ENCODE measurements around the gene IFI30. TPM values are rescaled to one million over a fixed set of nuclear protein-coding genes. Genes with fewer than 3 reads are reported as not detected.
A peak's percentile ranks its signal among the peaks of the same experiment; 100 is the strongest.

Gene IFI30
- total RNA-seq, 1 experiment from 2014 or later = 22.4 TPM

- Mint-ChIP-seq H3K9me3 (ENCODE audit: low read depth, unreplicated experiment) (no peaks in the 10 kb centered on the region), H3K4me3 (ENCODE audit: low read depth, unreplicated experiment) (no peak overlapping the region), H3K4me1 (ENCODE audit: low read depth, unreplicated experiment) (no peaks in the 10 kb centered on the region), H3K27me3 (ENCODE audit: unreplicated experiment) (peaks cover 24% of the 10 kb centered on the region), H3K36me3 (ENCODE audit: insufficient read depth, unreplicated experiment) (peaks cover 2% of the 10 kb centered on the region), H3K27ac (ENCODE audit: unreplicated experiment) (no peak overlapping the region)
- TF ChIP-seq, protein P1, sequence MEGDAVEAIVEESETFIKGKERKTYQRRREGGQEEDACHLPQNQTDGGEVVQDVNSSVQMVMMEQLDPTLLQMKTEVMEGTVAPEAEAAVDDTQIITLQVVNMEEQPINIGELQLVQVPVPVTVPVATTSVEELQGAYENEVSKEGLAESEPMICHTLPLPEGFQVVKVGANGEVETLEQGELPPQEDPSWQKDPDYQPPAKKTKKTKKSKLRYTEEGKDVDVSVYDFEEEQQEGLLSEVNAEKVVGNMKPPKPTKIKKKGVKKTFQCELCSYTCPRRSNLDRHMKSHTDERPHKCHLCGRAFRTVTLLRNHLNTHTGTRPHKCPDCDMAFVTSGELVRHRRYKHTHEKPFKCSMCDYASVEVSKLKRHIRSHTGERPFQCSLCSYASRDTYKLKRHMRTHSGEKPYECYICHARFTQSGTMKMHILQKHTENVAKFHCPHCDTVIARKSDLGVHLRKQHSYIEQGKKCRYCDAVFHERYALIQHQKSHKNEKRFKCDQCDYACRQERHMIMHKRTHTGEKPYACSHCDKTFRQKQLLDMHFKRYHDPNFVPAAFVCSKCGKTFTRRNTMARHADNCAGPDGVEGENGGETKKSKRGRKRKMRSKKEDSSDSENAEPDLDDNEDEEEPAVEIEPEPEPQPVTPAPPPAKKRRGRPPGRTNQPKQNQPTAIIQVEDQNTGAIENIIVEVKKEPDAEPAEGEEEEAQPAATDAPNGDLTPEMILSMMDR (IDR thresholded peaks at IDR 0.05; ENCODE audit: unreplicated experiment) = no peak
- no TSS peak for BruUV-seq (replicated peaks)
- DNase-seq = no peak
- CTCF ChIA-PET = no interaction called here
- intact Hi-C loops (cut with micrococcal nuclease; ENCODE audit: unreplicated experiment) = no loop called here
These were observed 45.0 kb downstream of the IFI30 start for GRCh38 chr19:18218600-18218999.

GRCh38 chr19:18219911-18220631 is 46.5 kb downstream of the IFI30 start:
- peaks cover 35% of the 10 kb centered on the region for H3K27me3 Mint-ChIP-seq (ENCODE audit: unreplicated experiment)
- peaks cover 8% of the 10 kb centered on the region for H3K4me1 Mint-ChIP-seq (ENCODE audit: low read depth, unreplicated experiment)
- no peak for DNase-seq
- no peak overlapping the region for H3K27ac Mint-ChIP-seq (ENCODE audit: unreplicated experiment)
- TF ChIP-seq, protein P1 (IDR thresholded peaks at IDR 0.05; ENCODE audit: unreplicated experiment) = no peak
- no peak overlapping the region for H3K4me3 Mint-ChIP-seq (ENCODE audit: low read depth, unreplicated experiment)
- CTCF ChIA-PET = interaction anchor here (0.7 kb wide), 2 partner anchors 11 to 930 kb away, joined by 3 read pairs; no protein-coding TSS in a partner anchor
- no TSS peak for BruUV-seq (replicated peaks)
- H3K9me3 Mint-ChIP-seq (ENCODE audit: low read depth, unreplicated experiment) = no peaks in the 10 kb centered on the region
- intact Hi-C loops (cut with micrococcal nuclease; ENCODE audit: unreplicated experiment) = no loop called here
- H3K36me3 Mint-ChIP-seq (ENCODE audit: insufficient read depth, unreplicated experiment) = peaks cover 15% of the 10 kb centered on the region

GRCh38 chr19:18220632-18221275 is 47.1 kb downstream of the IFI30 start:
- H3K9me3 Mint-ChIP-seq (ENCODE audit: low read depth, unreplicated experiment) = no peaks in the 10 kb centered on the region
- peaks cover 42% of the 10 kb centered on the region for H3K27me3 Mint-ChIP-seq (ENCODE audit: unreplicated experiment)
- CTCF ChIA-PET = interaction anchor here (0.6 kb wide), 1 partner anchor 19 kb away, joined by 6 read pairs; no protein-coding TSS in a partner anchor
- peak; percentile 17 for DNase-seq
- intact Hi-C loops (cut with micrococcal nuclease; ENCODE audit: unreplicated experiment) = no loop called here
- peaks cover 15% of the 10 kb centered on the region for H3K36me3 Mint-ChIP-seq (ENCODE audit: insufficient read depth, unreplicated experiment)
- no peak overlapping the region for H3K27ac Mint-ChIP-seq (ENCODE audit: unreplicated experiment)
- no TSS peak for BruUV-seq (replicated peaks)
- peaks cover 8% of the 10 kb centered on the region for H3K4me1 Mint-ChIP-seq (ENCODE audit: low read depth, unreplicated experiment)
- TF ChIP-seq, protein P1 (IDR thresholded peaks at IDR 0.05; ENCODE audit: unreplicated experiment) = no peak
- H3K4me3 Mint-ChIP-seq (ENCODE audit: low read depth, unreplicated experiment) = peak overlapping the region; percentile 37

- H3K27me3 Mint-ChIP-seq (ENCODE audit: unreplicated experiment) = peaks cover 55% of the 10 kb centered on the region
- TF ChIP-seq, protein P1 (IDR thresholded peaks at IDR 0.05; ENCODE audit: unreplicated experiment) = no peak
- no peak overlapping the region for H3K27ac Mint-ChIP-seq (ENCODE audit: unreplicated experiment)
- BruUV-seq (replicated peaks) = no TSS peak
- CTCF ChIA-PET = interaction anchor here (0.6 to 1.3 kb wide), 2 partner anchors 14 to 18 kb away, joined by 6 to 8 read pairs; no protein-coding TSS in a partner anchor
- no peak overlapping the region for H3K4me3 Mint-ChIP-seq (ENCODE audit: low read depth, unreplicated experiment)
- no peak for DNase-seq
- intact Hi-C loops (cut with micrococcal nuclease; ENCODE audit: unreplicated experiment) = no loop called here
- H3K9me3 Mint-ChIP-seq (ENCODE audit: low read depth, unreplicated experiment) = no peaks in the 10 kb centered on the region
- H3K4me1 Mint-ChIP-seq (ENCODE audit: low read depth, unreplicated experiment) = peaks cover 8% of the 10 kb centered on the region
- H3K36me3 Mint-ChIP-seq (ENCODE audit: insufficient read depth, unreplicated experiment) = peaks cover 15% of the 10 kb centered on the region
These were observed 48.5 kb downstream of the IFI30 start for GRCh38 chr19:18221815-18222725.

Data from Calu3 (cell line).